Neural cell (in vitro differentiated cells): ENCODE measurements around the gene FRMD4A. TPM values are rescaled to one million over a fixed set of nuclear protein-coding genes. Genes with fewer than 3 reads are reported as not detected.

ENCODE experiments used
- H2AFZ ChIP-seq: fragments of 200-600, 300-800 bp; sonication (generic), shearing (Covaris generic); 2 replicates; pipeline ENCODE4 v1.6.0; 2014; ENCODE audit warnings: low read depth, mild to moderate bottlenecking, antibody characterized with exemption, low read length, moderate library complexity
- H3F3A ChIP-seq: fragments of 200-600 bp; shearing (Covaris generic); 2 replicates; pipeline ENCODE4 v1.6.1; 2016; ENCODE audit warnings: mild to moderate bottlenecking, moderate library complexity, mixed read lengths, antibody characterized with exemption, low read length; ENCODE audit not compliant: insufficient read depth, poor library complexity, severe bottlenecking
- H3K27ac ChIP-seq: fragments of 200-600, 300-800 bp; sonication (generic), shearing (Covaris generic); 2 replicates; pipeline ENCODE4 v1.5.1; 2014; ENCODE audit warnings: mild to moderate bottlenecking, low read length, moderate library complexity
- H3K27me3 ChIP-seq: fragments of 300-800, 200-600 bp; sonication (generic), shearing (Covaris generic); 2 replicates; pipeline ENCODE4 v1.6.0; 2014; ENCODE audit warnings: mild to moderate bottlenecking, low read depth, low read length, moderate library complexity; ENCODE audit not compliant: insufficient read depth
- H3K36me3 ChIP-seq: fragments of 300-800, 200-600 bp; sonication (generic), shearing (Covaris generic); 2 replicates; pipeline ENCODE4 v1.5.1; 2014; ENCODE audit warnings: mild to moderate bottlenecking, antibody characterized with exemption, low read length, moderate library complexity; ENCODE audit not compliant: insufficient read depth
- H3K4me2 ChIP-seq: fragments of 300-800, 200-600 bp; sonication (generic), shearing (Covaris generic); 2 replicates; pipeline ENCODE4 v1.6.0; 2014; ENCODE audit warnings: mild to moderate bottlenecking, low read length
- H3K4me3 ChIP-seq: fragments of 300-800, 200-600 bp; sonication (generic), shearing (Covaris generic); 2 replicates; pipeline ENCODE4 v1.5.1; 2014; ENCODE audit warnings: mild to moderate bottlenecking, low read length, moderate library complexity
- H3K79me2 ChIP-seq: fragments of 200-600 bp; shearing (Covaris generic); replicated peaks from 2 replicates; pipeline ENCODE4 v1.6.0; 2014; ENCODE audit warnings: mild to moderate bottlenecking, low read length, moderate library complexity; ENCODE audit not compliant: insufficient read depth
- H3K9ac ChIP-seq: fragments of 300-800, 200-600 bp; sonication (generic), shearing (Covaris generic); 2 replicates; pipeline ENCODE4 v1.6.1; 2016; ENCODE audit warnings: mild to moderate bottlenecking, low read length, mixed read lengths
- H3K9me2 ChIP-seq: fragments of 200-600 bp; shearing (Covaris generic); 2 replicates; pipeline ENCODE4 v1.6.1; 2016; ENCODE audit warnings: mild to moderate bottlenecking, low read length, mixed read lengths; ENCODE audit not compliant: insufficient read depth
- H3K9me3 ChIP-seq: fragments of 200-600, 300-800 bp; sonication (generic), shearing (Covaris generic); 2 replicates; pipeline ENCODE4 v1.6.1; 2016; ENCODE audit warnings: mild to moderate bottlenecking, mixed run types, low read length, moderate library complexity, mixed read lengths
- H4K20me1 ChIP-seq: fragments of 200-600 bp; shearing (Covaris generic); 2 replicates; pipeline ENCODE4 v1.6.1; 2016; ENCODE audit warnings: mild to moderate bottlenecking, mixed run types; ENCODE audit not compliant: insufficient read depth
- CTCF ChIP-seq: fragments of 450-650 bp; IDR thresholded peaks from 2 replicates; pipeline ENCODE4 v1.5.1; 2014; ENCODE audit warnings: antibody characterized with exemption, mild to moderate bottlenecking, moderate library complexity; ENCODE audit not compliant: poor library complexity, severe bottlenecking
- EP300 ChIP-seq: fragments of 450-650 bp; conservative IDR thresholded peaks from 2 replicates; pipeline ENCODE4 v1.6.1; 2014; ENCODE audit warnings: antibody characterized with exemption, mild to moderate bottlenecking, moderate library complexity; ENCODE audit not compliant: poor library complexity, severe bottlenecking
- EZH2 ChIP-seq: fragments of 200-600, 300-800 bp; shearing (Covaris generic), sonication (generic); IDR thresholded peaks from 2 replicates; pipeline ENCODE4 v1.6.1; 2014; ENCODE audit warnings: antibody characterized with exemption, low read length, borderline replicate concordance, mild to moderate bottlenecking; ENCODE audit not compliant: insufficient read depth, poor library complexity, severe bottlenecking
- MXI1 ChIP-seq: fragments of 450-650 bp; conservative IDR thresholded peaks from 2 replicates; pipeline ENCODE4 v1.6.1; 2014; ENCODE audit warnings: antibody characterized with exemption, mild to moderate bottlenecking; ENCODE audit not compliant: poor library complexity, severe bottlenecking
- POLR2AphosphoS5 ChIP-seq: IDR thresholded peaks from 2 replicates; pipeline ENCODE4 v1.6.1; 2012
- RAD21 ChIP-seq: fragments of 450-650 bp; conservative IDR thresholded peaks from 2 replicates; pipeline ENCODE4 v1.6.1; 2014; ENCODE audit warnings: antibody characterized with exemption, mild to moderate bottlenecking, moderate library complexity
- REST ChIP-seq: IDR thresholded peaks from 2 replicates; pipeline ENCODE4 v1.6.1; 2012; ENCODE audit warnings: borderline replicate concordance
- SMC3 ChIP-seq: fragments of 450-650 bp; conservative IDR thresholded peaks from 2 replicates; pipeline ENCODE4 v1.6.1; 2014; ENCODE audit warnings: antibody characterized with exemption, mild to moderate bottlenecking, moderate library complexity; ENCODE audit not compliant: poor library complexity
- TAF1 ChIP-seq: IDR thresholded peaks from 2 replicates; pipeline ENCODE4 v1.6.1; 2012; ENCODE audit warnings: low read depth
- polyA plus RNA-seq: library from polyadenylated mRNA; depleted of rRNA; stranded (reverse); fragments of >200 nt; gene quantifications from 2 replicates; pipeline ENCODE4 v1.2.3, GENCODE V29; 2014

The FRMD4A gene
- polyA plus RNA-seq, 1 donor from 2014 or later = 36.5 TPM

- TF ChIP-seq RAD21 (peak; percentile 53), REST (peak; percentile 36), SMC3 (peak; percentile 57), MXI1 (peak; percentile 69), CTCF (no peak), POLR2AphosphoS5 (peak; percentile 40), EP300 (no peak), EZH2 (no peak), TAF1 (peak; percentile 71)
- H3K9me3 ChIP-seq = no peaks in the 10 kb centered on the region
- H3K9me2 ChIP-seq = no peaks in the 10 kb centered on the region
- no peaks in the 10 kb centered on the region for H3K36me3 ChIP-seq
- peaks cover 6% of the 10 kb centered on the region for H3F3A ChIP-seq
- no peaks in the 10 kb centered on the region for H3K27me3 ChIP-seq
- peaks cover 35% of the 10 kb centered on the region for H3K79me2 ChIP-seq
- H3K9ac ChIP-seq = peak overlapping the region; percentile 79
- H3K4me3 ChIP-seq = peak overlapping the region; percentile 81
- peak overlapping the region; percentile 88 for H3K27ac ChIP-seq
- peak overlapping the region; percentile 54 for H3K4me2 ChIP-seq
- H4K20me1 ChIP-seq = no peaks in the 10 kb centered on the region
- peak overlapping the region; percentile 45 for H2AFZ ChIP-seq
Measured at GRCh38 chr10:14173706-14174594, 156.8 kb downstream of the FRMD4A start.

GRCh38 chr10:14173391-14173705 is 157.4 kb downstream of the FRMD4A start:
- Histone ChIP-seq H3K9ac (peak overlapping the region; percentile 79), H3K9me3 (no peaks in the 10 kb centered on the region), H3K36me3 (no peaks in the 10 kb centered on the region), H3F3A (peaks cover 6% of the 10 kb centered on the region), H3K9me2 (no peaks in the 10 kb centered on the region), H3K79me2 (peaks cover 41% of the 10 kb centered on the region), H4K20me1 (no peaks in the 10 kb centered on the region), H2AFZ (peak overlapping the region; percentile 45), H3K4me2 (peak overlapping the region; percentile 72), H3K4me3 (peak overlapping the region; percentile 81), H3K27ac (peak overlapping the region; percentile 88), H3K27me3 (no peaks in the 10 kb centered on the region)
- no peak for TF ChIP-seq EZH2
- no peak for TF ChIP-seq SMC3
- no peak for TF ChIP-seq CTCF
